Measurements from ENCODE around the gene SAMD1.
A peak's percentile ranks its signal among the peaks of the same experiment; 100 is the strongest.

SAMD1 gene

GRCh38 chr19:14091081-14091812 lies 696 bp upstream of the SAMD1 start:
- TF ChIP-seq CTCF (IDR thresholded peaks at IDR 0.05; ENCODE audit: low read depth, low read length): peak; percentile 15
- peak overlapping the region; percentile 68 to 79 for H3K4me3 ChIP-seq (replicated peaks in 1 of 2; ENCODE audit: low read depth in 2 of 2, low read length in 2 of 2)
- peak; percentile 64 to 71 for DNase-seq (ENCODE audit: low read depth in 2 of 2)

DNA sequence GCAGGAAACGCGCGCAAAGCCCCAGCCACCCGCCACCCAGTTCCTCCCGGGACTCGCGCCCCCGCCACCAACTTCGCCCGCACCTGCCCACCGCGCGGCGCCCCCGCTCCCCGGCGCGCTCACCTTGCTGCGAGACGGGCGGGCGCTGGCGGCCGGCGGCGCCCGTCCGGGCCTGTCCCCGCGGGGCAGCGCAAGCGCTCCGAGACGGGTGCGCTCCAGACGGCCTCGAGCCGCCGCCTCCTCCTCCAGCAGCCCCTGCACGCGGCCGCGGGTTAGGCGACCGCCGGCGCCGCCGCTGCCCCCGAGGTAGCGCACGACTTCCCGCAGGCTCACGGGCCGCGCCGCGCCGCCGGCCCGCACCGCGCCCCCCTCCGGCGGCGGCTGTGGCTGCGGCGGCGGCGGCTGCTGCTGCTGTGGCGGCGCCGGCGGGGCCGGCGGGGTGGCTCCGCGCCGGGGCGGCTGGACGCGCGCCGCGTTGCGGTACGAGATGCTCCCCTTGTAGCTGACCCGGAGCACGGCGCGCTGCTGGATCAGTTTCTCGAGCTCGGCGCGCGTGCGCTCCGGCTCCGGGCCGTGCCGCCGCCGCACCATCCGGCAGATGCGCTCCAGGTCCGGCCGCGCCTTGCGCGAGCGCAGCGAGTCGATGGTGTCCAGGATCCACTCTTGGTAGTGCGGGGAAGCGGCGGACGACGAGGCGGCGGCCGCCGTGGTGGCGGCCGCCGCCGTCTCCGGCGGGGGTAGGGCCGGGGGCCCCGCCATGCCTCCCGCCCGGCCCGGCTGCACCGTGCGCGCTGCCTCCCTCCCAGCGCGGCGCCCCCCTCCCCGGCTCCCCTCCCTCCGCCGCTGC lies 666 bp downstream of the SAMD1 start:
- H3K4me3 ChIP-seq (replicated peaks in 1 of 2; ENCODE audit: low read depth in 2 of 2, low read length in 2 of 2): peak overlapping the region; percentile 46 to 68
- DNase-seq (ENCODE audit: low read depth in 2 of 2): peak; percentile 65 to 68
- no peak for TF ChIP-seq CTCF (IDR thresholded peaks at IDR 0.05; ENCODE audit: low read depth, low read length)

DNA sequence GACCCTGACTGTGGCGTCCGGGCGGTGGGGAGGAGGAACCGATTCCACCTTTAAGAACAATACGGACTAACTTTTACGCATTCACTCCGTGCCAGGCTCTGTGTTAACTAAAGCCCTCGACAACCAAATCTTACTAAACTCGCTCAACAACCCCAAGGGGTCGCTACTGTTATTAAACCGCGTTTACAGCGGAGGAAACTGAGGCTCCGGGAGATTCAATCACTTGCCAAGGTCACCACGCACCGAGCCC lies 1.2 kb downstream of the SAMD1 start:
- DNase-seq (ENCODE audit: low read depth in 2 of 2): peak; percentile 40 to 43
- no peak for TF ChIP-seq CTCF (IDR thresholded peaks at IDR 0.05; ENCODE audit: low read depth, low read length)
- peak overlapping the region; percentile 46 to 68 for H3K4me3 ChIP-seq (replicated peaks in 1 of 2; ENCODE audit: low read depth in 2 of 2, low read length in 2 of 2)

- DNase-seq (ENCODE audit: low read depth in 2 of 2): no peak
- no peak for TF ChIP-seq CTCF (IDR thresholded peaks at IDR 0.05; ENCODE audit: low read depth, low read length)
- peak overlapping the region; percentile 46 to 68 for H3K4me3 ChIP-seq (replicated peaks in 1 of 2; ENCODE audit: low read depth in 2 of 2, low read length in 2 of 2)
Observed at GRCh38 chr19:14088634-14089411, 1.7 kb downstream of the SAMD1 start.

DNA sequence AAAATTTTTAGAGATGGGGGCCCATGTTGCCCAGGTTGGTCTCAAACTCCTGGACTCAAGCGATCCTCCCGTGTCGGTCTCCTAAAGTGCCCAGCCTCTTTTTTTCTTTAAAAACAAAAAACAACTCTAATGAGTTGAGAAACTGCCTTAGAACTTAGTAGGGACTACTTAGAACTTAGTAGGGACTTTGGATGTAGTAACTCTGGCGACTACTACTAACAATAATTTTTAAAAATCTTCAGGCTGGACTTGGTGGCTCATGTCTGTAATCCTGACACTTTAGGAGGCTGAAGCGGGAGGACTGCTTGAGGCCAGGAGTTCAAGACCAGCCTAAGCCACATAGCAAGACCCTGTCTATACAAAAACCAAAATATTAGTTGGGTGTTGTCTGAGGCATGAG lies 4.5 kb downstream of the SAMD1 start:
- H3K4me3 ChIP-seq (replicated peaks in 1 of 2; ENCODE audit: low read depth in 2 of 2, low read length in 2 of 2): no peak overlapping the region
- no peak for DNase-seq (ENCODE audit: low read depth in 2 of 2)
- no peak for TF ChIP-seq CTCF (IDR thresholded peaks at IDR 0.05; ENCODE audit: low read depth, low read length)

GRCh38 chr19:14085309-14085995 lies 5.1 kb downstream of the SAMD1 start, which contains the start of gene C19orf67:
Gene C19orf67 (minus strand): TSS chr19:14085783. CDS start chr19:14085627, 156 bp downstream.
- H3K4me3 ChIP-seq (replicated peaks in 1 of 2; ENCODE audit: low read depth in 2 of 2, low read length in 2 of 2): no peak within 1 kb of the TSS
- no peak for TF ChIP-seq CTCF (IDR thresholded peaks at IDR 0.05; ENCODE audit: low read depth, low read length)
- no peak for DNase-seq (ENCODE audit: low read depth in 2 of 2)

All from cardiac fibroblast (primary cell).